SU-DHL-6 (cell line): ENCODE data around the gene SEMA3C.

Experiments
- H2AFZ ChIP-seq: fragments of 200-600 bp; sonication (generic); 2 replicates; pipeline ENCODE4 v1.6.1; 2014; ENCODE audit warnings: low read depth, mild to moderate bottlenecking, moderate library complexity, mixed read lengths, antibody characterized with exemption, low read length; ENCODE audit not compliant: severe bottlenecking
- H3F3A ChIP-seq: fragments of 200-600 bp; shearing (Covaris generic); 2 replicates; pipeline ENCODE4 v1.6.0; 2016; ENCODE audit warnings: antibody characterized with exemption, mild to moderate bottlenecking; ENCODE audit not compliant: insufficient read depth
- H3K27ac ChIP-seq: fragments of 200-600 bp; sonication (generic); 2 replicates; pipeline ENCODE4 v1.5.1; 2016; ENCODE audit warnings: low read depth, mild to moderate bottlenecking, low read length, moderate library complexity, mixed read lengths
- H3K27me3 ChIP-seq: fragments of 200-600 bp; sonication (generic), shearing (Covaris generic); 2 replicates; pipeline ENCODE4 v1.6.0; 2014; ENCODE audit warnings: mild to moderate bottlenecking, low read length
- H3K36me3 ChIP-seq: fragments of 200-600 bp; sonication (generic); 2 replicates; pipeline ENCODE4 v1.6.1; 2014; ENCODE audit warnings: mild to moderate bottlenecking, low read length, mixed read lengths
- H3K4me2 ChIP-seq: fragments of 300-600, 200-600 bp; shearing (Covaris generic), sonication (generic); 2 replicates; pipeline ENCODE4 v1.6.0; 2014; ENCODE audit warnings: low read length, low read depth, mild to moderate bottlenecking; ENCODE audit not compliant: poor library complexity, severe bottlenecking
- H3K4me3 ChIP-seq: fragments of 200-600 bp; sonication (generic); 2 replicates; pipeline ENCODE4 v1.5.1; 2014; ENCODE audit warnings: antibody characterized with exemption, low read length, mild to moderate bottlenecking, mixed read lengths; ENCODE audit not compliant: insufficient read depth, poor library complexity, severe bottlenecking
- H3K79me2 ChIP-seq: fragments of 200-600 bp; sonication (generic); 2 replicates; pipeline ENCODE4 v1.6.1; 2014; ENCODE audit warnings: mild to moderate bottlenecking, low read length, moderate library complexity; ENCODE audit not compliant: insufficient read depth
- H3K9ac ChIP-seq: fragments of 200-600 bp; sonication (generic); 2 replicates; pipeline ENCODE4 v1.7.0; 2014; ENCODE audit warnings: mild to moderate bottlenecking, low read length
- H3K9me2 ChIP-seq: fragments of 200-600 bp; sonication (generic); replicated peaks from 2 replicates; pipeline ENCODE4 v1.6.1; 2014; ENCODE audit warnings: low read length; ENCODE audit not compliant: insufficient read depth
- H3K9me3 ChIP-seq: fragments of 200-600 bp; sonication (generic); 2 replicates; pipeline ENCODE4 v1.6.1; 2014; ENCODE audit warnings: low read length, mixed read lengths; ENCODE audit not compliant: insufficient read depth
- H4K20me1 ChIP-seq: fragments of 200-600 bp; sonication (generic); 2 replicates; pipeline ENCODE4 v1.6.1; 2014; ENCODE audit warnings: low read depth, mild to moderate bottlenecking, antibody characterized with exemption, low read length, moderate library complexity, mixed read lengths
- EZH2phosphoT487 ChIP-seq: fragments of 200-600 bp; sonication (generic), shearing (Covaris generic); conservative IDR thresholded peaks from 2 replicates; pipeline ENCODE4 v1.6.1; 2018; ENCODE audit warnings: mild to moderate bottlenecking, antibody characterized with exemption, low read length, moderate library complexity, mixed read lengths
- TF ChIP-seq, protein P1 (sequence below): fragments of 200-600 bp; sonication (generic); IDR thresholded peaks from one replicate; pipeline ENCODE4 v1.5.1; 2017; ENCODE audit warnings: antibody characterized with exemption, mild to moderate bottlenecking, low read length, moderate library complexity; ENCODE audit not compliant: insufficient read depth, poor library complexity, severe bottlenecking

The SEMA3C gene

DNA sequence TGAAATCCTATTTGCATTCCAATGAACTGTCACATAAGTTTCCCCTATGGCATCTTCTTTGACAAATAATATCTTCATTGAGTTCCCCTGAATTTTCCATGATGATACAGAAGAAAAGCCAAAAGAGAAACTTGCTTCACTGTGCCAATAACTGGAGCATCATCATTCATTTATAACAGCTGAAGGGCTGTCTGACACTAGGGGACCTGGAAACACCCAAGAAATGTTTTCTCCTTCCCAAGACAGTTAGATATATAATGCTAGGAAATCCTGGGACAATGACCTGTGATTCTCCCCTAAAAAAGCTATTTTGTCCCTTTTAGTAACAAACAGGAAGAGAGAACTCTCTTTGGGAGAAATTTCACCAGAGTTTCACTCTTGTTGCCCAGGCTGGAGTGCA is 133.6 kb downstream of the SEMA3C start:
- H3K9me3 ChIP-seq = no peaks in the 10 kb centered on the region
- no peak overlapping the region for H3K27ac ChIP-seq
- no peaks in the 10 kb centered on the region for H3F3A ChIP-seq

DNA sequence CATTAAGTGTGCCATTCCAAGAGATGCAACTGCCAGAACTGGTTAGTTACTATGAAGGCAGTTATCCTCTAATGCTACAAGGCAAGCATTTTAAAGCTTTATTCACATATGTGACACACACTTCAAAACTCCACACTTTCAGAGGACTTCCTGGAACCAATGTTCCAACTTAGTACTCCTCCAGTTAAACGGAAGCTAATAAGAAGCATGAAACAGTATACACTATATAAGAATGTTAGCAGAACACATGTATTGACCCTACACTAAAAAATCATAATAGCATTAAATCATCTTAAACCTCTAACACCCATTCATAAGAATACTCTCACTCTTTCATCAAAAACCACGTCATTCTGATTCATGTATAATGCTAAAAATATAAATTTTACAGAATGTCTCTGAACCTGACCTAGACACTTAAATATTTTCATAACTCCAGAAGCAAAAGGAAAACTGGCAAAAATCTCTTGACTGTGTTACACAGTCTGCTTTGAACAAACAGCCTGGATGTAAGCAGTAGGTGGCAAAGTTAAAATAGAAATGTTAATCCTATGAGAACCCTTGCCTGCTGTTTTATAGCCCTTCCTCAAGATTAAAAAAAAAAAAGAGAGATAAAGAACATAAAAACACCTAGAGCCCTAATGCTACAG is 135.0 kb downstream of the SEMA3C start:
- TF ChIP-seq, protein P1, sequence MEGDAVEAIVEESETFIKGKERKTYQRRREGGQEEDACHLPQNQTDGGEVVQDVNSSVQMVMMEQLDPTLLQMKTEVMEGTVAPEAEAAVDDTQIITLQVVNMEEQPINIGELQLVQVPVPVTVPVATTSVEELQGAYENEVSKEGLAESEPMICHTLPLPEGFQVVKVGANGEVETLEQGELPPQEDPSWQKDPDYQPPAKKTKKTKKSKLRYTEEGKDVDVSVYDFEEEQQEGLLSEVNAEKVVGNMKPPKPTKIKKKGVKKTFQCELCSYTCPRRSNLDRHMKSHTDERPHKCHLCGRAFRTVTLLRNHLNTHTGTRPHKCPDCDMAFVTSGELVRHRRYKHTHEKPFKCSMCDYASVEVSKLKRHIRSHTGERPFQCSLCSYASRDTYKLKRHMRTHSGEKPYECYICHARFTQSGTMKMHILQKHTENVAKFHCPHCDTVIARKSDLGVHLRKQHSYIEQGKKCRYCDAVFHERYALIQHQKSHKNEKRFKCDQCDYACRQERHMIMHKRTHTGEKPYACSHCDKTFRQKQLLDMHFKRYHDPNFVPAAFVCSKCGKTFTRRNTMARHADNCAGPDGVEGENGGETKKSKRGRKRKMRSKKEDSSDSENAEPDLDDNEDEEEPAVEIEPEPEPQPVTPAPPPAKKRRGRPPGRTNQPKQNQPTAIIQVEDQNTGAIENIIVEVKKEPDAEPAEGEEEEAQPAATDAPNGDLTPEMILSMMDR = no peak
- no peak for TF ChIP-seq EZH2phosphoT487
- Histone ChIP-seq H3K9me3 (no peaks in the 10 kb centered on the region), H3F3A (no peaks in the 10 kb centered on the region), H3K36me3 (no peaks in the 10 kb centered on the region), H3K27ac (no peak overlapping the region), H2AFZ (no peak overlapping the region), H3K27me3 (no peaks in the 10 kb centered on the region), H3K4me2 (no peak overlapping the region), H3K4me3 (no peak overlapping the region), H3K79me2 (no peaks in the 10 kb centered on the region), H3K9ac (no peak overlapping the region), H3K9me2 (no peaks in the 10 kb centered on the region), H4K20me1 (no peaks in the 10 kb centered on the region)

More for the DNA sequence above, 133.6 kb downstream of the SEMA3C start:
- no peak for TF ChIP-seq EZH2phosphoT487
- TF ChIP-seq, protein P1 = no peak
- no peaks in the 10 kb centered on the region for H3K36me3 ChIP-seq
- no peaks in the 10 kb centered on the region for H3K9me2 ChIP-seq
- H3K27me3 ChIP-seq = no peaks in the 10 kb centered on the region
- no peak overlapping the region for H2AFZ ChIP-seq
- no peaks in the 10 kb centered on the region for H4K20me1 ChIP-seq
- H3K9ac ChIP-seq = no peak overlapping the region
- H3K4me3 ChIP-seq = no peak overlapping the region
- no peaks in the 10 kb centered on the region for H3K79me2 ChIP-seq
- no peak overlapping the region for H3K4me2 ChIP-seq

DNA sequence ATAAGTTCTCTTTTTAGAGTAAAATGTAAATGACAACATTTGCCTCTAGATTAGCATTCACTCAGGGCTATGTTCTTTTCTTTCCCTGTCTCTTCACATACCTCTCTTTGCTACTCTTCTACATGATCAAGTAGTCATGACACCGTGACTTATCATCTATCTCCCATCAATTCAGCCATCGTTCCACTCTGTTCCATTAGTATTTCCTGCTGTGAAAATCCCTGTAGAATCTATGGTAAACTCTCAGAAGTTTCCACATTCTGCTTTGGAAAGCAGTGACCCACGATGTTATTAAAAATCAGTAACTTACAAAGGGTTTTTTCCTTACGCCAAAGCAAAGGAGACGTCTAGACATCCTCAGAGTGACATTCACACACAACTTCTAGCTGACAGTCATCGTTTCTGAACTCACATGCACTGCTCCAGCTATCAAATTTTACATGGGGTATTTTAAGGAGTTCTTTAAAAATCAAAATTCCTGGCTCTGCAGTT is 135.6 kb downstream of the SEMA3C start:
- Histone ChIP-seq H3K79me2 (no peaks in the 10 kb centered on the region), H4K20me1 (no peaks in the 10 kb centered on the region), H3K4me2 (no peak overlapping the region), H3K36me3 (no peaks in the 10 kb centered on the region), H3K9me3 (no peaks in the 10 kb centered on the region), H3K9ac (no peak overlapping the region), H3K4me3 (no peak overlapping the region), H2AFZ (no peak overlapping the region), H3K27ac (no peak overlapping the region), H3K27me3 (no peaks in the 10 kb centered on the region), H3F3A (no peaks in the 10 kb centered on the region), H3K9me2 (no peaks in the 10 kb centered on the region)
- TF ChIP-seq, protein P1 = no peak
- TF ChIP-seq EZH2phosphoT487 = no peak
